NCI-H748 treated with DMSO at 0.1 percent for 48 hours (cell line): ENCODE measurements around the gene TLE4.
"Not testable (repeated sequence)": the region's sequence is repeated elsewhere in the genome, so short reads cannot be mapped to it uniquely, and the experiment has no call there.

Experiments
- DNase-seq: peaks from one replicate; lab custom pipeline; 2025; lab: John Stamatoyannopoulos, UW

TLE4 gene

GRCh38 chr9:79604149-79604548 lies 32.4 kb downstream of the TLE4 start:
- no peak for DNase-seq

GRCh38 chr9:79604921-79605562 lies 33.3 kb downstream of the TLE4 start:
- no peak for DNase-seq

DNA sequence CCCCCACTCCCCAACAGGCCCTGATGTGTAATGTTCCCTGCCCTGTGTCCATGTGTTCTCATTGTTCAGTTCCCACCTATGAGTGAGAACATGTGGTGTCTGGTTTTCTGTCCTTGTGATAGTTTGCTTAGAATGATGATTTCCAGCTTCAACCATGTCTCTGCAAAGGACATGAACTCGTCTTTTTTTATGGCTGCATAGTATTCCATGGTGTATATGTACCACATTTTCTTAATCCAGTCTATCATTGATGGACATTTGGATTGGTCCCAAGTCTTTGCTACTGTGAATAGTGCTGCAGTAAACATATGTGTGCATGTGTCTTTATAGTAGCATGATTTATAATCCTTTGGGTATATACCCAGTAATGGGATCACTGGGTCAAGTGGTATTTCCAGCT lies 34.8 kb downstream of the TLE4 start:
- not testable (repeated sequence) for DNase-seq

DNA sequence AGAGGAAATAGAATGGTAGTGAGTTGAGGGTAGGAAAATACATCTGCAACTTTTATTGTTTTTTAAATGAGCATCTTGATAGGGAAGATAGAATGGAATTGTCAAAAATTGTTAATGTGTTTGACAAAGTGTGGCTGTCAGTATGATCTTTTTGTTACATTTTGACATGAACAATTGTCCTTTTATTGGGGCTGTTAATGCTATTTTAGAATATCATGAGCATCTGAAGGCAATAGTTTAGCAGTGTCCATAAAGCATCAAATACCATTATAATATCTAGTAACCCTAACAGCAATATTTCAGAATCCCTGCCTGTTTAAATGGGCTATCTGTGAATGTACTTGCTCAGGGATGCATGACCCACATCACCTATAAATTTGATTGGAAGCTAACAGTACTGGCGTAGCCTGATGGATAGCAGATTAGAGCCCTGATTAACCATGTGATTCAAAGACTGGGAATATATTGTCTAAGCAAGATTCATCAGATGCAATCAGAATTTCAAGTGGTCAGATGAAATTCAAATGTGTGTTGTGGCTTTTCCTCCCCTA lies 37.8 kb downstream of the TLE4 start:
- DNase-seq, result no peak

GRCh38 chr9:79610019-79610631 lies 38.4 kb downstream of the TLE4 start:
- no peak for DNase-seq

DNA sequence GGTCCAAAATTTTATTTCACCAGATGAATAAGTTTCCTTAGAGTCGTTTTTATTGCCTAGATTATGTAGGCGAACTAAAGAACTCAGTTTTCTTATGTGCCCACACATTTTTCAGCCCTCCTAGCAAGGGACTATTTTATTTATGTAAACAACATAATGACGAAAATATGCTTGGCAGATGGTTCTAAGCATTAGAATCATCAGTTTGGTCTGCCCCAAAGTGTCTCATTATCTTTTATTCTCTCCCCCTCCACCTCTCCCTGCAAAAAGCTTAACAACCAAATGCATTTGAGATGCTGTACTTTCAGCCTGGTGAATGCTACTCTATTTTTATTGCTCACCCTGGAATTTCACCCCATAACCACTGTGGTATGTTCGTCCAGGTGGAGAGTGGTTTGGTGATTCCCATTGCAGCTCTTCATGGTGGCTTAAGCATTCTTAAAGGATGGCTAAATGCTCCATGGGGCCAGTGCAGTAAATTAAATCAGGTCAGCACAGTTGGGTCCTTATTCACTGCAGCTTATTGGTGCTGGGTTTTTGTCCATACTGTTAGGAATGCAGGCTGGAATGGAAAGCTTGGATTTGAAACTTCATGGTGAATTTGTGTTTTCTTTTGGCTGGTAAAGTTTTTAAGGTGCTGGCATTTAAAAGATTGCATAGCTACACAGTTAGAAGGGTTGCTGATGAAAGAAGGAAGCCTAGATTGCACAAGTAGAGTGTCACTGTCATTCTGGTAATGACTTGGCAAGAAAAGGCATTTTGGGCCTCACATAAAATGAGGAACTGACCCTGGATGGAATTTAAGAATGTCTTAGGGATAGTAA lies 39.2 kb downstream of the TLE4 start:
- no peak for DNase-seq

DNA sequence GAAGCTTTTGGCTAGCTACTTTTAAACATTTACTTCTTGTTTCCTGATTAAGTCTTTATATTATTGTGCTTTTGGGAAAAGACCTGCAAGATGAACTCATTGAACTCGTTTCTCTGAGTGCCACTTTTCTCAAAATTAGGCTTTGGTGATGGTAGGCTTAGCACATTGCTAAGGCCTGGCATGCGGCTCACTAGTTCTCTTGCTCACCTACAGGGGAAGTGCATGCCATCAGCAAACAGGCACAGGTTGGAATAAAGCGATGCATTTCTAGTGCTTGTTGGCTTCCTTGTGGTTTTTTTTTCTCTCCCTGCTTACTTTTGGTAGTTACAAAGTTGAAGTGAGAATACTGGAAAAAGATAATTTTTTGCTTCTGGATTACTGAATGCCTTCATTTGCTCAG lies 41.4 kb downstream of the TLE4 start:
- no peak for DNase-seq

GRCh38 chr9:79615038-79615437 lies 43.3 kb downstream of the TLE4 start:
- no peak for DNase-seq

GRCh38 chr9:79616013-79616412 lies 44.2 kb downstream of the TLE4 start:
- no peak for DNase-seq

DNA sequence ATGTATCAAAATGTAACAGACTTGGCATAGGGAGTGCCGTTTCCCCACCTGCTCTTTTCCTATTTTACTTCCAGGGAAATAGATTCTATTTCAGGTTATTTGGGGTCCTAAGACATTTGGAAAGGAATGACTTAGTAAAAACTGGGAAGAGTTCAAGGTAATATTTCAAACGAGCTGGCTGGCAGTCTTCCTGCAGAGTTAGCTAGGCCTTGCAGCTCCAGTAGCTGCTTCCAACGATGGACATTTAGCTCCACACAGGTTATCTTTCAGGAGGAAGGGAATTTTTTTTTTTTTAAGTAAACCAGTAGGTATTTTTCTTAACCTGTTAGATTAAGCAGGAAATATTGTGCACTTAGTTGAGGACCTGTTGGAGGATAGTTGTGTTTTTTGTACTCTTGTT lies 45.2 kb downstream of the TLE4 start:
- DNase-seq, result no peak

- no peak for DNase-seq
These were observed 45.6 kb downstream of the TLE4 start for GRCh38 chr9:79617395-79617794.

DNA sequence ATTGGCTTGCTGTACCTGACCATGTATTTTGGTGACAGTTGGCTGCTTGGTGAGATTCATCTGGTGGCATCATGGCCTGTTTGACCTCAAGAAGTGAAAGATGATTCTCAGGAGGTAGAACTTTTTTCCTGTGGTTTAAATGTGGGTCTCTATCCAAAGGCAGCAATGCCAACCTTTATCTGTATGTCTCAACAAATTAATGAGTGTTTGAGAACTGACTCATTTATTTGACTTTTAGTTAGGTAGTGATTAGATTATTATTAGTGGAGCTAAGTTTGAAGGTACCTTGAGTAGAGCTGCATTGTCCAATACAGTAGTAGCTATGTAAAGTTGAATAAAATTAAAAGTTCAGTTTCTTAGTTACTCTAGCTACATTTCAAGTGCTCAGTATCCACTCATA lies 48.2 kb downstream of the TLE4 start:
- DNase-seq, result no peak

- DNase-seq, result no peak
These were observed 50.3 kb downstream of the TLE4 start for GRCh38 chr9:79621916-79622575.

GRCh38 chr9:79623799-79624721 lies 52.3 kb downstream of the TLE4 start:
- no peak for DNase-seq

- no peak for DNase-seq
These were observed 58.0 kb downstream of the TLE4 start for GRCh38 chr9:79629721-79630120.

DNA sequence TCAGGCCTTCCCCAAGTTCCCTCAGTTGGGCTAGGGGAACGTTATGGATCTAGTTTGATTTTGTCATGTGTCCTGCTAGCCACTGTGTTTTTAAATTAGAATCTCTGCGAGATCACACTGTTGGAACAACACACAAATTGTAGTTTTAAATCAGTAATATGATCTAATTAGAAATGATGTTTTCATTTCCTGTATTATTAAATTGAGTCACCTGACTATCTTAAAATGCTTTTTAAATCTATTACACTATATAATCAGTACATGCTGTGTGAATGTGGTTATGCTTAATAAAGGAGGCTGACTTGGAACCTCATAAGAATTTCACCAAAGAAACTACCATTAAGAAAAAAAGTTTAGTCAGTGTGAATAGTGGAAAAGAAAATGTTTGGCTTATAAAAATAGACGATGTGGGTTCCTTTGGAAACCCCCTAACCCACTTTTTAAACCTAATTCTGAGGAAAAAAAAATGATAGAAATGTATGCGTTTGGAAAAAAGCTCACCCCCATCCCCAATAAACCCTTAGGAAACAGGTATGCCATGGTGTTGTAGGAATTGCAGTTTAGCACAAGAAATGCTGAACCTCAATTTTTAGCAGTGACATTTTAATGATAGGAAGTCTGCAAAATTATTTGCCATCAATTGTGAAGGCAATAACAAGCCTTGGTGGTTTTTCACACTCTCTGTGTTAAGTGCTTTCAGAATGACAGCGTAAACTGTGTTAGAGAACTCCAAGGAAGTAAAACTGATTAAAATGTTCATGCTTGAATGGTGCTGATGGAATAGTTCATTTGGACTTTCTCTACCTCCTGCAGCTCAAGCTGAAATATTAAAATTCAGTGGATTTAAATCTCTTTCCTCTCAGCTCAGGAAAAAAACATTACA lies 59.0 kb downstream of the TLE4 start:
- no peak for DNase-seq

DNA sequence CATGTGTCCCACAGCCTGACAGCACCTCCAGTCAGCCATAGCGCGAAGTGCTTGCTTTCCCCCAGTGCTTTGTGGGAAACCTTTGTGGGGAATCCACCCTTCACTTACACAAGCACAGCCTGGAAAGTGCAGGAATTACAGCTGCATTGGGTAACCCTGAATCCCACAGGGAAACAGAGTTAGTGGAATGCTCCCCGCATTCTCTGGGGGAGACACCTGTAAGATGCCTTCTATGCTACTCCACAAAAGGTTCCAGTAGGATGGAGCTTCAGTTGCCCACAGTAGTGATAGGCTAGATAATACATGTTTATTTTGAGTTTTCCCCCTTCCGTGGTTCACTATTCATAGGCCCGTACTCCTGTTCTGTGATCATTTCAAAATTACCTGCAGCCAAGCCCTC lies 60.3 kb downstream of the TLE4 start:
- DNase-seq, result no peak

DNA sequence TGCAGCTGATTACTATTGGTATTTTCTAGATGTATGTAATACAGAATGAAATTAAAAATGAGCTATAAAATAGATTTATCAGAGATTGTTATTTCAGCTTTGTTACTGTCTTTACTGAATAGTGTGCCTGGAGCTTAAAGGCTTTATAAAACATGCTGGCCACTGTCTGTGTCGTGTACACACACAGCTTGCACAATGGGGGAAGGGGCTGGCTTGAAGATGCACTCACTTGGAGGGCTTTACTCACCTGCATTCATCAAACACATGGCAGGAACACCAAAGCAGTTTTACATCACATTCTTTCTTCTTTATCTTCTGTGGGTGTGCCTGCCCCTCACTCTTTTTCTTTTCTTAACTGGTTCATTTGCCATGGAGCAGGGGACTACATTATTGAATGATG lies 60.9 kb downstream of the TLE4 start:
- no peak for DNase-seq

- no peak for DNase-seq
These were observed 61.8 kb downstream of the TLE4 start for GRCh38 chr9:79633558-79633957.

DNA sequence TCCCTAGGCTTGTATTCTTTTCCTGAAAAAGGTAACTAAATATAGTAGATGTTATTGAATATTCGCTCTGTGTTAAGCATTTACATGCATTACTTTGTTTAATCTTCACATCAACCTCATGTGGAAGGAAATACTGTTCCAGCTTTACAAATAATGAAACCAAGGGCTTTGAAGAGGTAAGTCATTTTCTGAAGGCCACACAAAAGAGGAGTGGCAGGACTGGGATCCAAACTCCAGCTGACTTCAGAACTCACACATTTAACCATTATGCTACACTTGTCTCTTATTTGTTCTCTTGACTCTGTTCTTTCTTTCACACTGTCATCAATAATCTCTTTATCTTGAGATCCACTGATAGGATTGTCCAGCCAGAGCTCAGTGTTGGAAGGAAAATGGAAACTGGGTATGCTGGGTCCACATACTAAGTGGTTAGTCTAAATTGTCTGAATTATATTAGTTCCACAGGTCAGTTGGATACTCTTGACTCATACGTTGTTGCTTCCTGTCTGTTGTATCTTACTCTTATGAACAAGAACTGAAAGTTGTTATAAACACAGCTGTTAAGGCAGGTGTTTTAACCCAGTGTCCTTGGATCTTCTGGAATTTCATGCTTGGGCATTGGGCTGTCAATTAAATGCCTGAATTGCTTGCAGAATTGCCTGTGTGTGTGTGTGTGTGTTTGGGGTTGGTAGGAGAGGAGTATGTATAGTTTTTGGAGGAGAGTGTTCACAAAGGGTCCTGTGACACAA lies 65.6 kb downstream of the TLE4 start:
- no peak for DNase-seq
